HFF-Myc (cell line): ENCODE data around the gene FILIP1.

ENCODE experiments used
- DNase-seq: peaks from one replicate; pipeline ENCODE4 v3.0.0-alpha.2; 2011; ENCODE audit warnings: low read depth; ENCODE audit errors: extremely low read depth
- H3K4me3 ChIP-seq: replicated peaks from 2 replicates; pipeline ENCODE4 v1.5.1; 2011; ENCODE audit warnings: low read depth, mild to moderate bottlenecking, control low read depth, low read length
- TF ChIP-seq, protein P1 (sequence below): IDR thresholded peaks from 2 replicates; pipeline ENCODE4 v1.5.1; 2012; ENCODE audit warnings: mild to moderate bottlenecking, low read depth, low read length, control low read depth; ENCODE audit errors: missing control alignments

The FILIP1 gene

DNA sequence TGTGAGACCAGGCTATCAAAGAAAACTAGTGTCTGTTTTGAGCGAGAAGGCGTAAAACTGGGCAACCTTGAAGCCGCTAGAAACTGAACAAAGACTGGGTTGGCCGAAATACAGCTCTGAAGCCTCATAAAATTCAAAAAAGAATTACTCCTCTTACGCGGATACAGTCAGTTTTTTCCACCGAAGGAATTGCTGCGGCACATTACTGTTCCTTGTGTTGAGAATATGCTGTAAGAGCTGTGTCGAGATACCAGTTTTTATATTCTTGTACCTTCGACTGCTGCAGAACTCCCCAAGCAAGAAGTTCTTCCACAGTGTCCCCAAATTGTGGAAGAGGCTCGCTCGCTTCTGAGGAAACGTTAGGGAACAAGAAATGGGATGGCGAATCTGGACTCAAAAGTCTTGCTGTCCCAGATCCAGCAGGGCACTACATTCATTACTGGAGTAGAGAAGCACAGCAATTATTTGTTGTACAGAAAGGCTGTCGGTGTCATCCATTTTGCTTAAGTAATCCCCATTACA is 249.5 kb downstream of the FILIP1 start:
- peak overlapping the region; percentile 81 for H3K4me3 ChIP-seq
- no peak for DNase-seq

DNA sequence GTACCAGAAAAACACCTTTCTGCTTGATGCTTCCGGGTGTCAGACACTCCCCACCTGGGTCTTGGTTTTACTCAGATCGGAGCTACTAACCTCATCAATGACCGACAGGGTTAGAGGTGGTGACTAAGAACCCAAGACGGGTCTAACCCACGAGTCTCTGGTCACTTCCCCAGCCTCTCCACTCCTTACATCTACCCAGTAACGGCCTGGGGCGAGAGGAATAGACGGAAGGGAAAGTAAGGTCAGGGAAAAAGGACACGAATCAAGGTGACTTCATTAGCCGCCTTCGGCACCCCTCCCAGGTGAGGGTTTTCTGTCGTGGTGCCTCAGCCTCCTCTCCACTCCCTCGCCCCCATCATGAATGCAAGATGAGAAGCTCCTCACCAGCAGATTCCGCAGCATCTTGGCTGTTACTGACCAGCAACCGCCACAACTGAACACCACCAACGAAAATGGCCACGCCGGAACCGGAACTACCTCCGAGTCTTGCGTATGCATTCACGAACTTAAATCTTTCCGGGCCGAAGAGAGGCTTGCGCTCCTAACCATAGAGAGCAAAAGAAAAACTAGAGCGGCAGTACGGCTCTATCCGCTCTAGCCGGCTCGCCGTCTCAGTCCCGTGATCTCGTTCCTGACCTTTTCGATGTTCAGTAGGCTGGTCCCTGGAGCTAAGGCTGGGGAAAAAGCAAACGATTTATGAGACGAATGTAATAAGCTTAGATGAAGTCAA is 250.1 kb downstream of the FILIP1 start, which contains the start of gene COX7A2:
Gene COX7A2 (minus strand): TSS at position 469 of the 730 bp plus-strand sequence. CDS start 67 bp downstream, at position 402.
- TF ChIP-seq, protein P1, sequence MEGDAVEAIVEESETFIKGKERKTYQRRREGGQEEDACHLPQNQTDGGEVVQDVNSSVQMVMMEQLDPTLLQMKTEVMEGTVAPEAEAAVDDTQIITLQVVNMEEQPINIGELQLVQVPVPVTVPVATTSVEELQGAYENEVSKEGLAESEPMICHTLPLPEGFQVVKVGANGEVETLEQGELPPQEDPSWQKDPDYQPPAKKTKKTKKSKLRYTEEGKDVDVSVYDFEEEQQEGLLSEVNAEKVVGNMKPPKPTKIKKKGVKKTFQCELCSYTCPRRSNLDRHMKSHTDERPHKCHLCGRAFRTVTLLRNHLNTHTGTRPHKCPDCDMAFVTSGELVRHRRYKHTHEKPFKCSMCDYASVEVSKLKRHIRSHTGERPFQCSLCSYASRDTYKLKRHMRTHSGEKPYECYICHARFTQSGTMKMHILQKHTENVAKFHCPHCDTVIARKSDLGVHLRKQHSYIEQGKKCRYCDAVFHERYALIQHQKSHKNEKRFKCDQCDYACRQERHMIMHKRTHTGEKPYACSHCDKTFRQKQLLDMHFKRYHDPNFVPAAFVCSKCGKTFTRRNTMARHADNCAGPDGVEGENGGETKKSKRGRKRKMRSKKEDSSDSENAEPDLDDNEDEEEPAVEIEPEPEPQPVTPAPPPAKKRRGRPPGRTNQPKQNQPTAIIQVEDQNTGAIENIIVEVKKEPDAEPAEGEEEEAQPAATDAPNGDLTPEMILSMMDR, result no peak
- DNase-seq, result peak; percentile 94

More for the DNA sequence above, 249.5 kb downstream of the FILIP1 start:
- TF ChIP-seq, protein P1, result no peak

More for the DNA sequence above, 250.1 kb downstream of the FILIP1 start, which contains the start of gene COX7A2:
- peak within 1 kb of the TSS; percentile 81 for H3K4me3 ChIP-seq
